ENCODE measurements around the gene CLEC4D. TPM values are rescaled to one million over a fixed set of nuclear protein-coding genes. Genes with fewer than 3 reads are reported as not detected.

The CLEC4D gene
- total RNA-seq (2022; extraction: Qiagen RNA extraction), result not detected in 5 replicates

GRCh38 chr12:8513256-8513655 lies at the start of gene CLEC4D:
CLEC4D (plus strand) TSS chr12:8513503; CDS start chr12:8513733, 230 bp downstream.

DNA sequence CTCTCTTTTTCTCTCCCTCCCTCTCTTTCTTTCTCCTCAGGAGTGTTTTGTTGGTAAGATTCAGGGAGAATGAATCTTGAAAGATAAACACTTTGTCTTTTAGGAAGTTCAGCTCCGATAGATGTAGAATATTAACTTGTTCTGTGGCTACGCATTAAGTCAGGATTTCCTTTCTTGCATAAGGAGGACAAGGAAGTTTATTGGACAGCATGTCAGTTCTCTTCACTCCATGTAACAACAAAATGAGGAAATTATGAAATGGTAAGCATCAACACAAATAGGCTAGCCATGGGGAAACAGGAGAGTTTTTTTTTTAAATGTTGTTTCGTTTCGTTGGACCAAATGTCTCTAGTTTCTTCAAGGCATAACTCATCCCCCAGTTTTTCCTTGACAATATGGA lies 27.5 kb downstream of the CLEC4D start, which contains the start of gene CLEC4E:
Gene CLEC4E (minus strand): TSS at position 75 of the 400 bp plus-strand sequence. CDS start 108 bp downstream, outside the sequence.

Other genes starting within 250 kb of the CLEC4D start
- gene CLEC6A, start 57.5 kb upstream of the CLEC4D start, total RNA-seq (2022; extraction: Qiagen RNA extraction), result not detected in 5 replicates
- gene CLEC4E, start 27.4 kb downstream of the CLEC4D start, total RNA-seq (2022; extraction: Qiagen RNA extraction), result 0.12 to 0.41 TPM (median 0.28 TPM) in 5 replicates
- gene AICDA, start 99.4 kb downstream of the CLEC4D start, total RNA-seq (2022; extraction: Qiagen RNA extraction), result 0.13 to 0.21 TPM (median 0.16 TPM) in 5 replicates
- gene MFAP5, start 149.3 kb downstream of the CLEC4D start, total RNA-seq (2022; extraction: Qiagen RNA extraction), result 0.12 to 0.37 TPM (median 0.23 TPM) in 5 replicates
- 18.0 to 23.7 TPM (median 20.9 TPM) in 5 replicates for gene RIMKLB, start 184.5 kb downstream of the CLEC4D start, total RNA-seq (2022; extraction: Qiagen RNA extraction)